CD4-positive, alpha-beta T cell treated with Interleukin-4 for 1 hour (primary cell): Measurements from ENCODE around the gene CPEB3.
"Not testable (repeated sequence)": the region's sequence is repeated elsewhere in the genome, so short reads cannot be mapped to it uniquely, and the experiment has no call there.

Experiments
- DNase-seq, 2 donors: peaks; one replicate each; pipeline ENCODE4 v3.0.0-alpha.2; 2020 to 2022

The CPEB3 gene

GRCh38 chr10:92087750-92088395 is 203.0 kb downstream of the CPEB3 start:
- peak; percentile 64 to 71 for DNase-seq

GRCh38 chr10:92082583-92083280 is 208.1 kb downstream of the CPEB3 start:
- no peak for DNase-seq

GRCh38 chr10:92081641-92082040 is 209.2 kb downstream of the CPEB3 start:
- DNase-seq, result no peak

GRCh38 chr10:92080244-92080643 is 210.6 kb downstream of the CPEB3 start:
- DNase-seq, result no peak

GRCh38 chr10:92079003-92079402 is 211.9 kb downstream of the CPEB3 start:
- DNase-seq, result no peak

- DNase-seq, result no peak
These were observed 214.2 kb downstream of the CPEB3 start for GRCh38 chr10:92076722-92077121.

- DNase-seq, result no peak
These were observed 215.0 kb downstream of the CPEB3 start for GRCh38 chr10:92075829-92076228.

- DNase-seq, result no peak
These were observed 216.6 kb downstream of the CPEB3 start for GRCh38 chr10:92074126-92074887.

GRCh38 chr10:92068900-92069299 is 222.0 kb downstream of the CPEB3 start:
- no peak for DNase-seq

- DNase-seq, result no peak
These were observed 224.5 kb downstream of the CPEB3 start for GRCh38 chr10:92066386-92066785.

GRCh38 chr10:92064506-92064905 is 226.4 kb downstream of the CPEB3 start:
- DNase-seq, result no peak

- DNase-seq, result no peak
These were observed 228.6 kb downstream of the CPEB3 start for GRCh38 chr10:92062273-92062672.

- DNase-seq, result no peak
These were observed 236.1 kb downstream of the CPEB3 start for GRCh38 chr10:92054807-92055206.

GRCh38 chr10:92052741-92053140 is 238.1 kb downstream of the CPEB3 start:
- DNase-seq, result no peak

GRCh38 chr10:92052088-92052487 is 238.8 kb downstream of the CPEB3 start:
- DNase-seq, result no peak

- no peak for DNase-seq
These were observed 243.7 kb downstream of the CPEB3 start for GRCh38 chr10:92047215-92047614.

- DNase-seq, result no peak
These were observed 245.2 kb downstream of the CPEB3 start for GRCh38 chr10:92045641-92046106.

GRCh38 chr10:92042541-92042940 is 248.3 kb downstream of the CPEB3 start:
- no peak for DNase-seq

- no peak for DNase-seq
These were observed 251.9 kb downstream of the CPEB3 start for GRCh38 chr10:92038949-92039348.

GRCh38 chr10:92033070-92033469 is 257.8 kb downstream of the CPEB3 start:
- DNase-seq, result not testable (repeated sequence)

GRCh38 chr10:92031580-92031979 is 259.3 kb downstream of the CPEB3 start:
- DNase-seq, result no peak

GRCh38 chr10:92027141-92027540 is 263.7 kb downstream of the CPEB3 start:
- no peak for DNase-seq

GRCh38 chr10:92025340-92025739 is 265.5 kb downstream of the CPEB3 start:
- not testable (repeated sequence) for DNase-seq

GRCh38 chr10:92024700-92025099 is 266.2 kb downstream of the CPEB3 start:
- DNase-seq, result no peak
